Vagina (tissue), 2 donors: ENCODE data around the gene CD48. TPM values are rescaled to one million over a fixed set of nuclear protein-coding genes. Genes with fewer than 3 reads are reported as not detected.
A peak's percentile ranks its signal among the peaks of the same experiment; 100 is the strongest.

Source experiments
- DNase-seq, 2 donors: peaks; one replicate each; pipeline ENCODE4 v3.0.0-alpha.2; 2017; ENCODE audit errors: extremely low spot score in 2 of 2
- H3K27ac ChIP-seq: fragments of 200-600 bp; sonication (generic); one replicate; pipeline ENCODE4 v1.5.1; 2019
- H3K27me3 ChIP-seq: fragments of 200-600 bp; sonication (generic); one replicate; pipeline ENCODE4 v1.5.1; 2019
- H3K36me3 ChIP-seq, 2 donors: fragments of 200-600 bp; sonication (generic); one replicate each; pipeline ENCODE4 v1.5.1; 2017 to 2019
- H3K4me1 ChIP-seq: fragments of 200-600 bp; sonication (generic); one replicate; pipeline ENCODE4 v1.5.1; 2019
- H3K4me3 ChIP-seq, 2 donors: fragments of 200-600 bp; sonication (generic); 1 replicate in 1 of 2; 2 replicates in 1 of 2; pipeline ENCODE4 v1.5.1; 2016 to 2019
- H3K9me3 ChIP-seq: fragments of 200-600 bp; sonication (generic); one replicate; pipeline ENCODE4 v1.5.1; 2019
- POLR2A ChIP-seq, 2 donors: fragments of 450-650 bp; IDR thresholded peaks; one replicate each; pipeline ENCODE4 v1.6.1; 2017; ENCODE audit warnings: antibody characterized with exemption in 2 of 2, mild to moderate bottlenecking in 2 of 2, moderate library complexity in 2 of 2
- POLR2AphosphoS5 ChIP-seq, 2 donors: sonication (generic); formaldehyde crosslinking; IDR thresholded peaks; one replicate each; pipeline ENCODE4 v1.9.0; 2017; ENCODE audit warnings: antibody characterized with exemption in 2 of 2, mild to moderate bottlenecking in 2 of 2, low read depth in 1 of 2; ENCODE audit not compliant: insufficient read depth in 1 of 2
- intact Hi-C: fragments of 100-400 bp; cut with DNase I; formaldehyde crosslinking; loops from one replicate; pipeline ENCODE4 v1.15.1; 2023
- total RNA-seq: library from RNA; depleted of rRNA; stranded (reverse); fragments of >200 nt; gene quantifications from one replicate; pipeline ENCODE4 v1.2.3, GENCODE V29; 2016
- TF ChIP-seq, protein P1 (sequence below), 3 experiments: fragments of 450-650 bp in 2 of 3; fragments of 200-600 bp in 1 of 3; sonication (generic) in 1 of 3; IDR thresholded peaks; one replicate each; pipeline ENCODE4 v1.5.1; 2017 to 2019; ENCODE audit warnings: antibody characterized with exemption in 3 of 3, mild to moderate bottlenecking in 2 of 3, moderate library complexity in 2 of 3

The CD48 gene
- total RNA-seq, 1 donor from 2014 or later: 4.7 TPM

DNA sequence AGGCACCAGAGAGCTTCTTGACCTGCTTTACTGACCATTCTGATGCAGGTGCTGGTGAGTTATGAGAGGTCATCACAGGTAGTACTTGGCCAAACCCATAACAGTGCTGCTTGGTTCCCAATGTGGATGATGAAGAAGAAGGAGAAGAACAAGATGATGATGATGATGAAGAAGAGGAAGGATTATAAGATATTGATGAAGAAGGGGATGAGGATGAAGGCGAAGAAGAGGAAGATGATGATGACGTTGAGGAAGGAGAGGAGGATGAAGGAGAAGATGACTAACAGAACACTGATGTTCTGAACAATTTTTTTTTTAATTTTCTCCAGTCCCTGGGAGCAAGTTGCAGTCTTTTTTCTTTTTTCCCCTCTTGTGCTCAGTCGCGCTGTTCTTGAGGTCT lies 40.9 kb downstream of the CD48 start:
- H3K4me1 ChIP-seq: no peaks in the 10 kb centered on the region
- H3K27ac ChIP-seq: no peak overlapping the region
- H3K36me3 ChIP-seq: no peaks in the 10 kb centered on the region
- intact Hi-C loops: no loop called here
- no peak overlapping the region for H3K4me3 ChIP-seq
- TF ChIP-seq, protein P1, sequence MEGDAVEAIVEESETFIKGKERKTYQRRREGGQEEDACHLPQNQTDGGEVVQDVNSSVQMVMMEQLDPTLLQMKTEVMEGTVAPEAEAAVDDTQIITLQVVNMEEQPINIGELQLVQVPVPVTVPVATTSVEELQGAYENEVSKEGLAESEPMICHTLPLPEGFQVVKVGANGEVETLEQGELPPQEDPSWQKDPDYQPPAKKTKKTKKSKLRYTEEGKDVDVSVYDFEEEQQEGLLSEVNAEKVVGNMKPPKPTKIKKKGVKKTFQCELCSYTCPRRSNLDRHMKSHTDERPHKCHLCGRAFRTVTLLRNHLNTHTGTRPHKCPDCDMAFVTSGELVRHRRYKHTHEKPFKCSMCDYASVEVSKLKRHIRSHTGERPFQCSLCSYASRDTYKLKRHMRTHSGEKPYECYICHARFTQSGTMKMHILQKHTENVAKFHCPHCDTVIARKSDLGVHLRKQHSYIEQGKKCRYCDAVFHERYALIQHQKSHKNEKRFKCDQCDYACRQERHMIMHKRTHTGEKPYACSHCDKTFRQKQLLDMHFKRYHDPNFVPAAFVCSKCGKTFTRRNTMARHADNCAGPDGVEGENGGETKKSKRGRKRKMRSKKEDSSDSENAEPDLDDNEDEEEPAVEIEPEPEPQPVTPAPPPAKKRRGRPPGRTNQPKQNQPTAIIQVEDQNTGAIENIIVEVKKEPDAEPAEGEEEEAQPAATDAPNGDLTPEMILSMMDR (IDR thresholded peaks at IDR 0.05): no peak
- no peak for TF ChIP-seq POLR2A (IDR thresholded peaks at IDR 0.05)
- no peak for TF ChIP-seq POLR2AphosphoS5 (IDR thresholded peaks at IDR 0.05; ENCODE audit: insufficient read depth in 1 of 2, low read depth in 1 of 2)
- H3K27me3 ChIP-seq: no peaks in the 10 kb centered on the region
- no peaks in the 10 kb centered on the region for H3K9me3 ChIP-seq
- DNase-seq: no peak

DNA sequence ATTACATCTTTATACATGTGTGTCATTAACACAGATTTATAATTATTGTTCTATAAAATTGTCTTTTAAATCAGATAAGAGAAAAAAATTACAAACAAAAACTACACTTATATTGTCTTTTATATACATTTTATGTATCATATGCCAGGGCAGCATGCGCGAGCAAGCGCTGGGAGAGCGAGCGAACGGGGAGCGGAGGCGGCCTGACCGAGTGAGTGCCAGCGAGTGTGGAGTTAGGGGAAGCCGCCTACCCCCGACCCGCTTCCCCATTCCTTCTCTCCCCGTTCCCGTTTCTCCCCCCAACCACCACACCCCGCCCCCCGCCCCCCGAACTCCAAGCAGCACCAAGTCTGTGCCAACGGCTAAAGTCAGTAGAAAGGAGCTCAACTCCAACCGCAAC lies 41.8 kb downstream of the CD48 start:
- H3K36me3 ChIP-seq: no peaks in the 10 kb centered on the region
- no peak for DNase-seq
- TF ChIP-seq, protein P1 (IDR thresholded peaks at IDR 0.05): no peak
- TF ChIP-seq POLR2A (IDR thresholded peaks at IDR 0.05): no peak
- TF ChIP-seq POLR2AphosphoS5 (IDR thresholded peaks at IDR 0.05; ENCODE audit: insufficient read depth in 1 of 2, low read depth in 1 of 2): no peak
- no peak overlapping the region for H3K27ac ChIP-seq
- intact Hi-C loops: no loop called here
- no peaks in the 10 kb centered on the region for H3K9me3 ChIP-seq
- no peaks in the 10 kb centered on the region for H3K4me1 ChIP-seq
- H3K4me3 ChIP-seq: no peak overlapping the region
- no peaks in the 10 kb centered on the region for H3K27me3 ChIP-seq

DNA sequence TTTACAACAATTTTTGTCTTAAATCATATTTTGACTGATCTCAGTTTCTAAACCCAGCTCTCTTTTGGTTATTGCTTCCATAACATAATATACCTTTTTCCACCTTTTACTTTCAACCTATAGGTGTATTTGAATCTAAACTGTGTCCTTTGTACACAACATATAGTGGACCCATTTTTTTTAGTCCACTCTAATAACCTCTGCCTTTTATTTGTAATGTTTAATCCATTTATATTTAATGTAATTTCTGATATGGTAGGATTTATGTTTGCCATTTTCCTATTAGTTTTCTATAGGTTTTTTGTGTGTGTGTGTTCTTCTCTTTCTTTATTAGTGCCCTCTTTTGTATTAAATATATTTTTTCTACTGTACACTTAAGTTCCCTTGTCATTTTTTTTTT lies 42.3 kb downstream of the CD48 start:
- H3K36me3 ChIP-seq: no peaks in the 10 kb centered on the region
- intact Hi-C loops: no loop called here

DNA sequence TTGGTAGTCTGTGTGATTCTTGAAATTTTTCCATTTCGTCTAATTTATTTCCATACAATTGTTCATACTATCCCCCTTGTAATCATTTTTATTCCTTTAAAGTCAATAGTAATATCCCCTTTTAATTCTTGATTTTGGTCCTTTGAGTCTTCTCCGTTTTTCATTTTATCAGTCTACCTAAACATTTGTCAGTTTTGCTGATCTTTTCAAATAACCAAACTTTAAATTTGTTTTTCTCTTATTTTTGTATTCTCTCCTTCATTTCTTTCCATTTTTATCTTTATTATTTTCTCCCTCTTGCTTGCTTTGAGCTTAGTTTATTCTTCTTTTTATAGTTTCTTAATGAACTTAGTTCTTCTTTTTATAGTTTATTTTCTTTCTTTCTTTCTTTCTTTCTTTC lies 43.7 kb downstream of the CD48 start:
- Histone ChIP-seq H3K4me1 (no peaks in the 10 kb centered on the region), H3K36me3 (no peaks in the 10 kb centered on the region), H3K27me3 (no peaks in the 10 kb centered on the region), H3K4me3 (no peak overlapping the region), H3K27ac (no peak overlapping the region), H3K9me3 (no peaks in the 10 kb centered on the region)
- intact Hi-C loops: no loop called here
- TF ChIP-seq POLR2AphosphoS5 (IDR thresholded peaks at IDR 0.05; ENCODE audit: insufficient read depth in 1 of 2, low read depth in 1 of 2) (no peak), POLR2A (IDR thresholded peaks at IDR 0.05) (no peak)
- TF ChIP-seq, protein P1 (IDR thresholded peaks at IDR 0.05): no peak
- DNase-seq: no peak

More for the DNA sequence above, 42.3 kb downstream of the CD48 start:
- no peak overlapping the region for H3K27ac ChIP-seq
- no peaks in the 10 kb centered on the region for H3K9me3 ChIP-seq
- no peak overlapping the region for H3K4me3 ChIP-seq
- no peak for DNase-seq
- no peaks in the 10 kb centered on the region for H3K4me1 ChIP-seq
- no peaks in the 10 kb centered on the region for H3K27me3 ChIP-seq
- TF ChIP-seq, protein P1 (IDR thresholded peaks at IDR 0.05): no peak
- TF ChIP-seq POLR2AphosphoS5 (IDR thresholded peaks at IDR 0.05; ENCODE audit: insufficient read depth in 1 of 2, low read depth in 1 of 2): no peak
- no peak for TF ChIP-seq POLR2A (IDR thresholded peaks at IDR 0.05)

DNA sequence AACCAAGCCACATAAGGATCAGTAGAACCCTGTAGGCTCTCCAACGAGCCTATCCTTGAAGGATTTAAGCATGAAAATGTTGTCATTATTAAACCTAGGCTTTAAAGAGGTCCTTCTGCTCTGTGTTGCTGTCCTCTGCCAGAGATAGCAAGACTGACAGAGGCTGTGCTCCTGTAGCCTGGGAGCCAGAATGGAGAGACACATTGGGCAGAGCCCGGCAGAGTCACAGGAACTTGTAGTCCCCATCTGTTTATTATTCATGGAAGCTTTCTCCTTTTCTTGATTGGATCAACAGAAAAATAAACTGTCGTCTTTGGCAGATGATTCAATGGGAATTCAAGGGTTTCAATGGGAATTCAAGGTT lies 45.6 kb downstream of the CD48 start:
- TF ChIP-seq POLR2A (IDR thresholded peaks at IDR 0.05): no peak
- TF ChIP-seq POLR2AphosphoS5 (IDR thresholded peaks at IDR 0.05; ENCODE audit: insufficient read depth in 1 of 2, low read depth in 1 of 2): no peak
- TF ChIP-seq, protein P1 (IDR thresholded peaks at IDR 0.05): no peak
- no peaks in the 10 kb centered on the region for H3K9me3 ChIP-seq
- peak overlapping the region; percentile 33 for H3K27ac ChIP-seq
- H3K4me1 ChIP-seq: no peaks in the 10 kb centered on the region
- no peak overlapping the region for H3K4me3 ChIP-seq
- H3K27me3 ChIP-seq: no peaks in the 10 kb centered on the region
- intact Hi-C loops: no loop called here
- DNase-seq: no peak
- no peaks in the 10 kb centered on the region for H3K36me3 ChIP-seq
